RWPE2 (cell line): Measurements from ENCODE around the gene ANKZF1.

Experiments used
- ATAC-seq: fragments of 200-7000 bp; cut with Tn5 transposase; 3 replicates; pipeline ENCODE4 v1.9.1; 2021; ENCODE audit warnings: low read depth
- DNase-seq: peaks from one replicate; pipeline ENCODE4 v3.0.0-alpha.2; 2020; ENCODE audit warnings: low spot score
- H3K27ac ChIP-seq: fragments of 450-650 bp; 2 replicates; pipeline ENCODE4 v1.5.1; 2017; ENCODE audit warnings: mild to moderate bottlenecking; ENCODE audit not compliant: poor library complexity, severe bottlenecking
- H3K27me3 ChIP-seq: fragments of 250-450 bp; sonication (Bioruptor Pico); 2 replicates; pipeline ENCODE4 v1.5.1; 2021; ENCODE audit warnings: mild to moderate bottlenecking, moderate library complexity; ENCODE audit not compliant: insufficient read depth, poor library complexity, severe bottlenecking
- H3K36me3 ChIP-seq: fragments of 250-450 bp; sonication (Bioruptor Pico); 2 replicates; pipeline ENCODE4 v1.5.1; 2020; ENCODE audit warnings: low read depth, mild to moderate bottlenecking, moderate library complexity
- H3K4me1 ChIP-seq: fragments of 250-450 bp; sonication (Bioruptor Pico); 2 replicates; pipeline ENCODE4 v1.5.1; 2021; ENCODE audit warnings: mild to moderate bottlenecking, moderate library complexity; ENCODE audit not compliant: insufficient read depth, poor library complexity, severe bottlenecking
- H3K4me3 ChIP-seq: fragments of 250-450 bp; sonication (Bioruptor Pico); 2 replicates; pipeline ENCODE4 v1.5.1; 2021; ENCODE audit warnings: mild to moderate bottlenecking, moderate library complexity; ENCODE audit not compliant: severe bottlenecking
- H3K9me3 ChIP-seq: fragments of 250-450 bp; sonication (Bioruptor Pico); 2 replicates; pipeline ENCODE4 v1.5.1; 2021; ENCODE audit warnings: mild to moderate bottlenecking, moderate library complexity; ENCODE audit not compliant: severe bottlenecking
- TF ChIP-seq, protein P1 (sequence below): fragments of 450-650 bp; IDR thresholded peaks from one replicate; pipeline ENCODE4 v1.5.1; 2017; ENCODE audit warnings: mild to moderate bottlenecking, moderate library complexity; ENCODE audit not compliant: poor library complexity, severe bottlenecking

ANKZF1 gene

DNA sequence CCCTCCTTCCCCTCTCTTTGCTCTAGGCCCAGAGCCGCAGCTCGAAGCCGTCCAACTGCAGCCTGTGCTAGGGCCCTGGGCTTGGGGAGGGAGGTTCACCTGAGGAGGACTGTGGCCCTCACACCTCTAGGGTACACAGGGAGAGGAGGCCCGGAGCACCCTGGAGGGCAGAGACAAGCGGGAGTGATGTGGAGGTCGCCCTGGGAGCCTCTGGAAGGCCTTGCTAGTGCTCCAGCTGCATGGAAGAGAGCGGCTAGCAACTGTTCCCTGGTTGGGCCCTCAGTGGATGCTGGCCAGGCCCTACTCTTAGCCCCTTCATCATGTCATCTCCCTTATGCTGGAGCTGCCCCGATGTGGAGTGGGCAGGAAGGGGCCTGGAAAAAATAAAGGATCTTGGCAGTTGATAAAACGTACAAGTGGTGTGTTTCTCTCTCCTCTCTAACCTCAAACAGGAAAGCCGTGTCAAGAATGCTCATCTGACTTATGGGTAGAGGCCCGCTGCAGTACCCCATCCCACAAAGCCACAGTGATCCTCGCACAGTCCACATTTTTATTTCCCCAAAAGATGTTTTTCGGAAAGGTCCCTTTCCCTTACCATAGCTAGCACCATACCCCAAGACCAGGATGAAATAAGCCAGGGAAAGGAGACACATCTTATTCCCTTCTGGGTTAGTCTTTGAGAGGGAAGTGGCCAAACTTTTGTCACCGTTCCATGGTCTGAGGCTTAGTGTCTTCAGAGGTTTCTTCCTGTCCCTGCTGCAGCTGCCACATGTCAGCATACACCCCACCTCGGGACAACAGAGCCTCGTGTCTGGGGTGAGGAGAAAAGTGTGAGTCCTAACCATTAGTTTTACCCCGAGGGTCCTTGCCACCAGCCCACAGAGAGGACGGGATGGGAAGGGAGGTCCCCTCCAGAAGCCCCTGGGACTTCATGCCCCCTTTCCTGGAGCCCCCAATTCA lies 20.1 kb upstream of the ANKZF1 start:
- ATAC-seq (no peak), DNase-seq (no peak)
- Histone ChIP-seq H3K4me1 (peaks cover 7% of the 10 kb centered on the region), H3K27ac (no peak overlapping the region), H3K9me3 (no peaks in the 10 kb centered on the region), H3K36me3 (peaks cover 33% of the 10 kb centered on the region), H3K27me3 (no peaks in the 10 kb centered on the region), H3K4me3 (no peak overlapping the region)
- TF ChIP-seq, protein P1, sequence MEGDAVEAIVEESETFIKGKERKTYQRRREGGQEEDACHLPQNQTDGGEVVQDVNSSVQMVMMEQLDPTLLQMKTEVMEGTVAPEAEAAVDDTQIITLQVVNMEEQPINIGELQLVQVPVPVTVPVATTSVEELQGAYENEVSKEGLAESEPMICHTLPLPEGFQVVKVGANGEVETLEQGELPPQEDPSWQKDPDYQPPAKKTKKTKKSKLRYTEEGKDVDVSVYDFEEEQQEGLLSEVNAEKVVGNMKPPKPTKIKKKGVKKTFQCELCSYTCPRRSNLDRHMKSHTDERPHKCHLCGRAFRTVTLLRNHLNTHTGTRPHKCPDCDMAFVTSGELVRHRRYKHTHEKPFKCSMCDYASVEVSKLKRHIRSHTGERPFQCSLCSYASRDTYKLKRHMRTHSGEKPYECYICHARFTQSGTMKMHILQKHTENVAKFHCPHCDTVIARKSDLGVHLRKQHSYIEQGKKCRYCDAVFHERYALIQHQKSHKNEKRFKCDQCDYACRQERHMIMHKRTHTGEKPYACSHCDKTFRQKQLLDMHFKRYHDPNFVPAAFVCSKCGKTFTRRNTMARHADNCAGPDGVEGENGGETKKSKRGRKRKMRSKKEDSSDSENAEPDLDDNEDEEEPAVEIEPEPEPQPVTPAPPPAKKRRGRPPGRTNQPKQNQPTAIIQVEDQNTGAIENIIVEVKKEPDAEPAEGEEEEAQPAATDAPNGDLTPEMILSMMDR, result no peak

DNA sequence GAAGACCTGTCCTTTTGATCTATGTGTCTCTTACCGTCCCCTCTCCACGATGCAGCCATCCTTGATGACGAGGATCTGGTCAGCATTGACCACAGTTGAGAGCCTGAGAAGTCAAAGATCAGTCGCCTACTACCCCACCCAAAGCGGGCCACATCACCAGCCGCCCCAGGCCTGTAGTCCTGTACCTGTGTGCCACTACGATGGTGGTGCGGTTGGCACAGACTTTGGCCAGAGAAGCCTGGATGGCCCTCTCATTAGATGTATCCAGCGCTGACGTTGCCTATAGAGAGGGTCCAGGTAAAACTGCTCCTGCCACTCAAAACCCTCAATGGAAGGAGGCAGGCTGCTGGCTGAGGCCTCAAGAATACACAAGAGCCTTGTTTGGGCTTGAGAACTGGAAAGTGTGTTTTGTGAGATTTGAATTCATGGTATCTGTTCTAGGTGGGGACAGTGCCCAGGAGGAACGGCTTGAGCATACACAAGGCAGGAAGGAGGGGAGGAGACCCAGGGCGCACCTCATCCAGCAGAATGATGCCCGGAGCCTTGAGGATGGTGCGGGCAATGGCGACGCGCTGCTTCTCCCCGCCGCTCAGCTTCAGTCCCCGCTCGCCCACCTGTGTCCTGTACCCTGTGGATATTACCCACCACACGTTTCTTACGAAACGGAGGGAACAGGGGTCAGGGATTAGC lies 19.3 kb upstream of the ANKZF1 start:
- Histone ChIP-seq H3K36me3 (peaks cover 42% of the 10 kb centered on the region), H3K4me3 (no peak overlapping the region), H3K27ac (no peak overlapping the region), H3K9me3 (no peaks in the 10 kb centered on the region), H3K27me3 (no peaks in the 10 kb centered on the region), H3K4me1 (peaks cover 7% of the 10 kb centered on the region)
- DNase-seq (no peak), ATAC-seq (no peak)
- TF ChIP-seq, protein P1, result no peak

DNA sequence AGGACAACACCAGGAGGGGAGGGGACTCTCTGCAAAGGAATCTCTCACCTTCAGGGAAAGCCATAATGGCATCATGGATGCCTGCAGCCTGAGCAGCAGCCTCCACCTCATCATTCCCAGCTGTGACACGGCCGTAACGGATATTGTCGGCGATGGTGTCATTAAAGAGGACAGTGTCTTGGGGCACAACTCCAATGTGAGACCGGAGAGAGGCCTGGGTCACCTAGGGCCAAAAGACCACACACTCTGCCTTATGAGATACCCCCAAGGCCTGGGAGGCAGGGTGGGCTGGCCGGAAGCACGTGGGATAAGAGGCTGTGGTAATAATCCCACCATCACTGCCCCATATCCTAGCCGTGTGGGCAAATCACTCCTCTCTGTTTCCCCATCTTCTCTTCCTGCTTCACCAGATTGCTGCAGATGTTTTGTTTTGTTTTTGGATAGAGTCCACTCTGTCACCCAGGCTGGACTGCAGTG lies 18.7 kb upstream of the ANKZF1 start:
- H3K36me3 ChIP-seq, result peaks cover 46% of the 10 kb centered on the region
- no peaks in the 10 kb centered on the region for H3K9me3 ChIP-seq
- TF ChIP-seq, protein P1, result no peak
- peaks cover 7% of the 10 kb centered on the region for H3K4me1 ChIP-seq
- DNase-seq (no peak), ATAC-seq (no peak)
- no peaks in the 10 kb centered on the region for H3K27me3 ChIP-seq
- no peak overlapping the region for H3K4me3 ChIP-seq
- no peak overlapping the region for H3K27ac ChIP-seq

DNA sequence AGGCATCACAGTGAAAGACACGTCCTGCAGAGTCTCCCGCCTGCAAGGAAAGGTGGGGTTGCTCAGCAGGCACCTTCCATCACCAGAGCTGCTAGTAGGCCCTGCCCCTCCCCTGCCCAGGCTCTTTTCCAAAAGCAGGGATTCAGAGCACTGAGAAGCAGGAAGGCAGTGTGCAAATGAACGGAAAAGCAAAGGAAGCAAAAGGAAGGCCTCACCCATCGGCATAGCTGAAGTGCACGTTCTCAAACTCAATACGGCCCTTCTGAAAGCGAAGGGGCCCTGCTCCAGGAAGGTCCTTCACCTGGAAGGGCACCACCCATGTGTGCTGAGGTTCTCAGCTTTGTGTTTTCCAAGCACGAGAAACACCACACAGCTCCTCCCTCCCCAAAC lies 16.6 kb upstream of the ANKZF1 start:
- TF ChIP-seq, protein P1, result no peak
- H3K9me3 ChIP-seq, result no peaks in the 10 kb centered on the region
- no peak overlapping the region for H3K27ac ChIP-seq
- no peaks in the 10 kb centered on the region for H3K27me3 ChIP-seq
- ATAC-seq, result no peak
- no peak overlapping the region for H3K4me3 ChIP-seq
- peaks cover 4% of the 10 kb centered on the region for H3K4me1 ChIP-seq
- H3K36me3 ChIP-seq, result peaks cover 51% of the 10 kb centered on the region
- no peak for DNase-seq
